ENCODE data around the gene ADAMTSL1.

DNA sequence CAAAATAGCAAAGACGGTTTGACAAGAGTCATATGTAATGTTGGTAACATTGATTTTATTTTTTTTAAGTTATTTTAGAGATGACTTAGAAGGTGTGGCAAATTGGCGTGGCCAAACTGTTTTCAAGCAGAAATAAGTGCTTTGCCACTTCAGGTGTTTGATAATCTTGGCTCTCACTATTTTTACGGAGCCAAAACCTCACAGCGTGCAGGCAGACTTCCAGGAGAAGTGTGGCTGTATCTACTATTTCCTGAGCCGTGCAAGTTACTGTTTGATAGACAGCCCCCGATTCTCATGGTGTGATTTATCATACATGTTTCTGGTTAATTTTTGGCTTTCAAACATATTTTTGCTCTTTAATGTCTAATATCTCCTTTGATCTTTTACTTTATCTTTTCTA, 269.5 kb downstream of the ADAMTSL1 start:
- TF ChIP-seq, protein P1, sequence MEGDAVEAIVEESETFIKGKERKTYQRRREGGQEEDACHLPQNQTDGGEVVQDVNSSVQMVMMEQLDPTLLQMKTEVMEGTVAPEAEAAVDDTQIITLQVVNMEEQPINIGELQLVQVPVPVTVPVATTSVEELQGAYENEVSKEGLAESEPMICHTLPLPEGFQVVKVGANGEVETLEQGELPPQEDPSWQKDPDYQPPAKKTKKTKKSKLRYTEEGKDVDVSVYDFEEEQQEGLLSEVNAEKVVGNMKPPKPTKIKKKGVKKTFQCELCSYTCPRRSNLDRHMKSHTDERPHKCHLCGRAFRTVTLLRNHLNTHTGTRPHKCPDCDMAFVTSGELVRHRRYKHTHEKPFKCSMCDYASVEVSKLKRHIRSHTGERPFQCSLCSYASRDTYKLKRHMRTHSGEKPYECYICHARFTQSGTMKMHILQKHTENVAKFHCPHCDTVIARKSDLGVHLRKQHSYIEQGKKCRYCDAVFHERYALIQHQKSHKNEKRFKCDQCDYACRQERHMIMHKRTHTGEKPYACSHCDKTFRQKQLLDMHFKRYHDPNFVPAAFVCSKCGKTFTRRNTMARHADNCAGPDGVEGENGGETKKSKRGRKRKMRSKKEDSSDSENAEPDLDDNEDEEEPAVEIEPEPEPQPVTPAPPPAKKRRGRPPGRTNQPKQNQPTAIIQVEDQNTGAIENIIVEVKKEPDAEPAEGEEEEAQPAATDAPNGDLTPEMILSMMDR (conservative IDR thresholded peaks at IDR 0.05; ENCODE audit: low read length): no peak
- no peak for TF ChIP-seq EZH2phosphoT487 (IDR thresholded peaks at IDR 0.05; ENCODE audit: borderline replicate concordance, low read depth, low read length)
